Smooth muscle cell (in vitro differentiated cells): Measurements from ENCODE around the gene PANK1. TPM values are rescaled to one million over a fixed set of nuclear protein-coding genes. Genes with fewer than 3 reads are reported as not detected.

Experiments used
- DNase-seq: peaks from one replicate; lab custom pipeline; 2025; ENCODE audit not compliant: unreplicated experiment; lab: John Stamatoyannopoulos, UW
- H2AFZ ChIP-seq: fragments of 200-600 bp; sonication (generic); 2 replicates; pipeline ENCODE4 v1.6.0; 2016; ENCODE audit warnings: antibody characterized with exemption, low read depth, mild to moderate bottlenecking
- H3F3A ChIP-seq: fragments of 200-600 bp; sonication (generic); 2 replicates; pipeline ENCODE4 v1.6.0; 2017; ENCODE audit warnings: antibody characterized with exemption, low read depth
- H3K27ac ChIP-seq: fragments of 200-600 bp; sonication (generic); 2 replicates; pipeline ENCODE4 v1.5.1; 2016; ENCODE audit warnings: low read depth, mild to moderate bottlenecking
- H3K27me3 ChIP-seq: fragments of 200-600 bp; sonication (generic); 2 replicates; pipeline ENCODE4 v1.6.1; 2016; ENCODE audit warnings: low read depth, mild to moderate bottlenecking
- H3K36me3 ChIP-seq: fragments of 200-600 bp; sonication (generic); 2 replicates; pipeline ENCODE4 v1.5.1; 2016; ENCODE audit warnings: low read depth
- H3K4me1 ChIP-seq: fragments of 200-600 bp; sonication (generic); 2 replicates; pipeline ENCODE4 v1.5.1; 2016; ENCODE audit warnings: low read depth
- H3K4me2 ChIP-seq: fragments of 200-600 bp; sonication (generic); 2 replicates; pipeline ENCODE4 v1.6.0; 2016; ENCODE audit warnings: mild to moderate bottlenecking
- H3K4me3 ChIP-seq: fragments of 200-600 bp; sonication (generic); 2 replicates; pipeline ENCODE4 v1.5.1; 2016; ENCODE audit warnings: mild to moderate bottlenecking
- H3K79me2 ChIP-seq: fragments of 200-600 bp; sonication (generic); 2 replicates; pipeline ENCODE4 v1.6.0; 2016; ENCODE audit warnings: low read depth, mild to moderate bottlenecking
- H3K9ac ChIP-seq: fragments of 200-600 bp; sonication (generic); 2 replicates; pipeline ENCODE4 v1.6.0; 2016; ENCODE audit warnings: low read depth
- H3K9me3 ChIP-seq: fragments of 200-600 bp; sonication (generic); replicated peaks from 2 replicates; pipeline ENCODE4 v1.5.1; 2016; ENCODE audit warnings: low read depth
- H4K20me1 ChIP-seq: fragments of 200-600 bp; sonication (generic); 2 replicates; pipeline ENCODE4 v1.6.0; 2016; ENCODE audit warnings: low read depth
- WGBS: methylation state at CpG from one replicate; pipeline ENCODE4 v1.1.7; 2016; ENCODE audit warnings: low lambda C conversion rate; 5-methylcytosine and 5-hydroxymethylcytosine counted together
- polyA plus RNA-seq: library from polyadenylated mRNA; unstranded; fragments of >200 nt; fragmentation: Nextera tagmentation; extraction: Ambion mirVana; gene quantifications from 2 replicates; pipeline ENCODE4 v1.2.1, GENCODE V29; 2016
- total RNA-seq: library from RNA; depleted of rRNA; stranded (reverse); fragments of >200 nt; gene quantifications from 2 replicates; pipeline ENCODE4 v1.2.3, GENCODE V29; 2014
- TF ChIP-seq, protein P1 (sequence below): fragments of 200-600 bp; sonication (generic); IDR thresholded peaks from 2 replicates; pipeline ENCODE4 v1.5.1; 2017; ENCODE audit warnings: borderline replicate concordance, mild to moderate bottlenecking, antibody characterized with exemption; ENCODE audit not compliant: insufficient read depth, poor library complexity, severe bottlenecking

Gene PANK1
- total and polyA plus RNA-seq, 2 experiments from 2014 or later = 8.6 to 14.1 TPM

DNA sequence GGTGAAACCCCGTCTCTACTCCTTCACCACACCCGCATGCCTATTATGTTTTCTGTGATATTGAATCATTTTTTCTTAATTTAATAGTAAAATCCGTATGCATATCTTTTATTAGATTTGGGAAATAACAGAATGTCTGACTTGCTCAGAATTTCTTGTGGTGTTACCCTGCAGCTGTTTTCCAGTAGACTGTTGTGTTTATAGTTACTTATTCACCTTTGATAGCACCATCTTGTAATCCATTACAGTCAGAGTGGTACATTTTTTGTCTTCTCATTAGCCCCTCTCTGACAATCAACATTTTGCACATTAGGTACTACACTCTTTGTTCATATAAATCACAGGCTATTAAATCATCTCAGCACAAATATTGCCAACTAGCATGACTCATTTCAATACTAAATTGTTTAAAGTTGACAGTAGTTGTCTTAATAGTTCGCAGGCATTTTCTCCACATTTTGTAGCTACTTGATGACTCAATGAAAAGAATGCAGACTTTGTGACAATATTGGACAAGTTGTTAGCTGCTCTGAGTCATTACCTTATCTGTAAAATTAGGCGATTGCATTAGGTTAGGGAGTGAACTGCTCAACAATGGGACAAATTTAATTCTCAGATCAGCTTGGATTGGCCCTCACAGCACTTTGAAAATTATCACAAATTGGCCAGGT, 91.8 kb downstream of the PANK1 start:
- no peak for DNase-seq
- Histone ChIP-seq H3K4me3 (no peak overlapping the region), H3K4me1 (no peaks in the 10 kb centered on the region), H2AFZ (no peak overlapping the region), H3K4me2 (no peak overlapping the region), H3K36me3 (no peaks in the 10 kb centered on the region), H3K9ac (no peak overlapping the region), H3K79me2 (no peaks in the 10 kb centered on the region), H3K9me3 (no peaks in the 10 kb centered on the region), H3K27ac (peak overlapping the region; percentile 9), H3K27me3 (no peaks in the 10 kb centered on the region), H3F3A (peaks cover 3% of the 10 kb centered on the region), H4K20me1 (no peaks in the 10 kb centered on the region)
- 57% methylated on average over 5 of the region's 5 CpGs for WGBS
- TF ChIP-seq, protein P1, sequence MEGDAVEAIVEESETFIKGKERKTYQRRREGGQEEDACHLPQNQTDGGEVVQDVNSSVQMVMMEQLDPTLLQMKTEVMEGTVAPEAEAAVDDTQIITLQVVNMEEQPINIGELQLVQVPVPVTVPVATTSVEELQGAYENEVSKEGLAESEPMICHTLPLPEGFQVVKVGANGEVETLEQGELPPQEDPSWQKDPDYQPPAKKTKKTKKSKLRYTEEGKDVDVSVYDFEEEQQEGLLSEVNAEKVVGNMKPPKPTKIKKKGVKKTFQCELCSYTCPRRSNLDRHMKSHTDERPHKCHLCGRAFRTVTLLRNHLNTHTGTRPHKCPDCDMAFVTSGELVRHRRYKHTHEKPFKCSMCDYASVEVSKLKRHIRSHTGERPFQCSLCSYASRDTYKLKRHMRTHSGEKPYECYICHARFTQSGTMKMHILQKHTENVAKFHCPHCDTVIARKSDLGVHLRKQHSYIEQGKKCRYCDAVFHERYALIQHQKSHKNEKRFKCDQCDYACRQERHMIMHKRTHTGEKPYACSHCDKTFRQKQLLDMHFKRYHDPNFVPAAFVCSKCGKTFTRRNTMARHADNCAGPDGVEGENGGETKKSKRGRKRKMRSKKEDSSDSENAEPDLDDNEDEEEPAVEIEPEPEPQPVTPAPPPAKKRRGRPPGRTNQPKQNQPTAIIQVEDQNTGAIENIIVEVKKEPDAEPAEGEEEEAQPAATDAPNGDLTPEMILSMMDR = no peak

DNA sequence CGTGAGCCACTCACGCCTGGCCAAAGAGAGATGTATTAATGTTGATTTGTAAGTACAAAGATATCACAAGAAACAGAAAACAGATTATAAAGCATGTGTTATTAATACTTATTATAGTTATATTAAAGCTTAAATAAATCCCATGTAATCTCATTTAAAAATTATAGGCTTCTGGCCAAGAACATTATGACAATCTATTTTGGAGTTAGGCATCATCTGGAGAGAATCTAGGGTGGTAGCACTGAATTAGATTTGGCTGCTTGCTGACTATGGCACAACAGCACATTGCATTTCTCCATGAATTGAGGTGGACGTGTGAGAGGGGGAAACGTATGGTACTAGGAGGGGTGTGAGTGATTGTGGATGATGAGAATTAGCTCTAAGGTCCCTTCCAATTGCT, 92.8 kb downstream of the PANK1 start:
- Histone ChIP-seq H4K20me1 (no peaks in the 10 kb centered on the region), H3K9ac (no peak overlapping the region), H3K36me3 (no peaks in the 10 kb centered on the region)

DNA sequence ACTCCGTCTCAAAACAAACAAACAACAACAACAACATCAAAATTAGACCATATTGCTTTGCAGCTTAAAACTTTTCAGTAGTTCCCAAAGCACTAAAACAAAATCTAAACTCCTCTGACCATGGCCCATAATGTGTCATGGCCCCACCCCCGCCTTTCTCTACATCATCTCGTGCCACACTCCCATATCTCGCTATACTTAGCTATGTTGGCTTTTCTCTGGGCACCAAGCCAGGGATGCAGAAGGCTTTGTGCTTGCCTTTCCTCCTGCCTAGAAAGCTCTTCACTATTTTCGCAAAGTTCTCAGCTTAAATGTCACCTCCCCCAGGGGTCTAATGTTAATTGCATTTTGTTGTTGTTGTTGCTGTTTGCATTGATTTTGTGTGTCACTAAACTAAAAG, 94.5 kb downstream of the PANK1 start:
- no peaks in the 10 kb centered on the region for H3K9me3 ChIP-seq
- TF ChIP-seq, protein P1 = no peak
- no peak overlapping the region for H3K4me3 ChIP-seq
- DNase-seq = no peak
- no peak overlapping the region for H3K4me2 ChIP-seq
- no peak overlapping the region for H2AFZ ChIP-seq
- H3F3A ChIP-seq = peaks cover 3% of the 10 kb centered on the region
- WGBS = 66% methylated on average over 5 of the region's 5 CpGs
- no peaks in the 10 kb centered on the region for H4K20me1 ChIP-seq
- H3K27me3 ChIP-seq = no peaks in the 10 kb centered on the region
- no peaks in the 10 kb centered on the region for H3K36me3 ChIP-seq
- H3K27ac ChIP-seq = no peak overlapping the region
- no peaks in the 10 kb centered on the region for H3K79me2 ChIP-seq
- H3K9ac ChIP-seq = no peak overlapping the region
- no peaks in the 10 kb centered on the region for H3K4me1 ChIP-seq

More for the DNA sequence above, 92.8 kb downstream of the PANK1 start:
- Histone ChIP-seq H3K27ac (no peak overlapping the region), H3K4me1 (no peaks in the 10 kb centered on the region), H3K4me2 (no peak overlapping the region), H3K4me3 (no peak overlapping the region), H3K27me3 (no peaks in the 10 kb centered on the region), H3K79me2 (no peaks in the 10 kb centered on the region), H3F3A (peaks cover 3% of the 10 kb centered on the region), H2AFZ (no peak overlapping the region), H3K9me3 (no peaks in the 10 kb centered on the region)
- DNase-seq = no peak
- TF ChIP-seq, protein P1 = no peak
- 94% methylated on average over 4 of the region's 4 CpGs for WGBS

DNA sequence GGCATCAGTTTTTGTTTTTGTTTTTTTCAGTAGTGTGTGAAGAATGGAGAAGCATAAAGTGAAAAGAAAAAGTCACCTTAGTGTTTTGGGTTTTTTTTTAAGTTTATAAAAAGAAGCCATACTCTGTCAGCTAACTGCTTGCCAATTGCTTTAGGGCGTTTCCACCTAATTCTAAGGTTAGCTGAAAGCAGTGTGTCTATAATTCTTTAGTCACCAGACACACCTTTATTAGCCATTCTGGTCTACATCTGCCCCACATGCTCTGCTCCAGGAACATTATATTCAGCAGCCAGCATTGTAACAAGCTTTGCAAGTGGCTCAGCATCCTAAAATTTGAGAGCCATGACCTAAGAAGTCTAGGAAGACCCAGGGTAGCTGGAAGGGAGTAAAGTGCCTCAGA, 95.5 kb downstream of the PANK1 start:
- Histone ChIP-seq H3K4me1 (no peaks in the 10 kb centered on the region), H3K4me3 (no peak overlapping the region), H3K27ac (no peak overlapping the region), H3F3A (peaks cover 3% of the 10 kb centered on the region), H3K27me3 (no peaks in the 10 kb centered on the region), H3K9me3 (no peaks in the 10 kb centered on the region), H3K79me2 (no peaks in the 10 kb centered on the region), H3K4me2 (no peak overlapping the region), H3K9ac (no peak overlapping the region), H2AFZ (no peak overlapping the region), H4K20me1 (no peaks in the 10 kb centered on the region), H3K36me3 (no peaks in the 10 kb centered on the region)
- no peak for DNase-seq
- TF ChIP-seq, protein P1 = no peak
- 96% methylated on average over 1 of the region's 1 CpG for WGBS
